Germinal center (tissue), 1 donor: Measurements from ENCODE around the gene ERFE.
A peak's percentile ranks its signal among the peaks of the same experiment; 100 is the strongest.
"Not testable (repeated sequence)": the region's sequence is repeated elsewhere in the genome, so short reads cannot be mapped to it uniquely, and the experiment has no call there.

Source experiments
- DNase-seq: peaks from one replicate; pipeline ENCODE4 v3.0.0; 2012; ENCODE audit warnings: mixed read lengths, low spot score

Gene ERFE, protein sequence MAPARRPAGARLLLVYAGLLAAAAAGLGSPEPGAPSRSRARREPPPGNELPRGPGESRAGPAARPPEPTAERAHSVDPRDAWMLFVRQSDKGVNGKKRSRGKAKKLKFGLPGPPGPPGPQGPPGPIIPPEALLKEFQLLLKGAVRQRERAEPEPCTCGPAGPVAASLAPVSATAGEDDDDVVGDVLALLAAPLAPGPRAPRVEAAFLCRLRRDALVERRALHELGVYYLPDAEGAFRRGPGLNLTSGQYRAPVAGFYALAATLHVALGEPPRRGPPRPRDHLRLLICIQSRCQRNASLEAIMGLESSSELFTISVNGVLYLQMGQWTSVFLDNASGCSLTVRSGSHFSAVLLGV

DNA sequence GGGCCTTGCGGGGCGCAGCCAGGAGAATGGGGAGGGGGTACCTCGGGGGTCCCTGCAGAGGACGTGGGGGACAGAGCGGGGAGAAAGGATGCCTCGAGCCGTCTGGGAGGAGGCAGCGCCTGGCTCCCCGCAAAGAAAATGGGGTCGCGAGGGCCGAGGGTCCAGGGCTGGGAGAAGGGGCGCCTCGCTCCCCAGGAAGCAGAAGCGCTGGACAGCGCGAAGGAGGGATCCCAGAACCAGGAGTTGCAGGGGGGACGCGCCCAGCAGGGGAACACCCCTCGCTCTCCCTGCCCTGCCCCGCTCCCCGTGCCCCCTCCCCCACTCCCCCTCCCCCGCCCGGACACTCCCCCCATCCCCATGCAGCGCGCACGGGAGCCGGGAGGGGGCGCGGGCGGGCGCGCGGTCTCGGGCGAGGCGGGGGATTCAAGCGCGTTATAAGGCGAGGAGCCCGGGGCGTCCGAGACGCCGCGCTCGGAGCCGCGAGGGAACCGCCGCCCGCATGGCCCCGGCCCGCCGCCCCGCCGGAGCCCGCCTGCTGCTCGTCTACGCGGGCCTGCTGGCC lies at the start of gene ERFE:
TSS of gene ERFE (plus strand) at position 462 of the 562 bp plus-strand sequence. CDS start at position 500, 38 bp downstream.
- DNase-seq, result peak; percentile 75

GRCh38 chr2:238113611-238114010 lies 45.2 kb upstream of the ERFE start:
- no peak for DNase-seq

DNA sequence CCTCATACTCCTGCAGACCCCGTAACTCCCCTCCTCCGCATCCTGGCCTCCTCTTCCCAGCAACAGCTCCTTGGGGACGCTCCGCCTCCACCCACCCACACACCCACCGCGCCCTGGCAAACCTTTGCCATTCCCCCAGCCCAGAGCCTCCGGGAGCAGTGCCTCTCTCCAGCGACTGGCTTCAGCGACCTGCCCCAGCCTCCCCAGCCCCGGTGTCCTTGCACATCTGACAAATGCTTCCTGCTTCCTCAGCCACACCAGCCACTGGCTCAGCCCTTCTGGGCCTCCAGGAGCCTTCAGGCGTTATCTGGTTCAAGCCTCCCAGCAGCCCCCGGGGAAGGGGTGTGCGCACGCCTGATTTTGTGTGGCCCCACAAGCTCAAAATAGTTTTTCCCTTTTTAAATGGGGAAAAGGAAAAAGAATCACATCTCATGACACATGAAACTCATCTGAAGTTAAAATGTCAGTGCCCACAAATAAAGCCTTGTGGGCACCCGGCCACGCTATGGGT lies 44.4 kb upstream of the ERFE start:
- no peak for DNase-seq

- no peak for DNase-seq
These were observed 43.7 kb upstream of the ERFE start for GRCh38 chr2:238114851-238115660.

GRCh38 chr2:238115709-238116108 lies 43.1 kb upstream of the ERFE start:
- not testable (repeated sequence) for DNase-seq

DNA sequence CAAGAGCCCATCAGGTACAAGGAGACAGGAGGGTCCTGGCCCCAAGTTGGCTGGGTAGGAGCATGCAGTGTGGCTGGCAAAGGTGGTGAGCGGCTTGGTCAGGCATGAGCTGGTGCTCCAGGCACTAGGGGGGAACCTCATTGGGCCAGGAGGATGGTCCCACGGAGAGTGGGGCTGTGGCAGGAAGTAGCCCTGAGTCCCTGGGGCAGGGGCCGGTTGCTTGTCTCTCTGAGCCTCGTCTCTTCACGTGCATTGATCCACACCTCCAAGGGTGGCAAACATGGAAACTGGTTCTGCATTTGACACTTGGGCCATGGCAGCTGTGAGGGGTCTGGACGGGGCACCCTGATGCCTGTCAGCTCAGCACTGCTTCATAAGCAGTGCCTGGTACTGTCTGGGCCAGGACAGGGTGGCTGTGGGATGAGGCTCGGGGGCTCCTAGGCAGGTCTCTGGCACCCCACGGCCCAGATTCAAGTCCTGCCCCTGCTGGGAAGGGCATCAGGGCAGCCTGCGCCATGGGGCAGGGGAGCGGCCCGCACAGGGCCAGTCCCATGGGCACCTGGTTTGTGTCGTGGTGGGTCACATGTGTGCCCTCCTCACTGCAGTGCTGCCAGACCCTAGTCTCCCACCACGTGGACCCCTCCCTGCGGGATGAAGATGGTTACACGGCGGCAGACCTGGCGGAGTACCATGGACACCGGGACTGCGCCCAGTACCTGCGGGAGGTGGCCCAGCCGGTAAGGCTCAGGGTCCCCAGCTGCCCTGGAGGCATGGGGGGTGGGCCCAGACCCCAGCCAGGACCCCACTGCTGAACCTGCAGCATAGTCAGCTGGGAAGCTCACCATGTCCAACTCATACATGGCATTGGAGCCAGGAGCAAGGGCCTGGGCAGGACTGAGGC lies 42.2 kb upstream of the ERFE start:
- DNase-seq, result no peak

- DNase-seq, result no peak
These were observed 41.3 kb upstream of the ERFE start for GRCh38 chr2:238117199-238118154.

- no peak for DNase-seq
These were observed 38.9 kb upstream of the ERFE start for GRCh38 chr2:238119756-238120462.

- DNase-seq, result no peak
These were observed 38.1 kb upstream of the ERFE start for GRCh38 chr2:238120463-238121298.

- no peak for DNase-seq
These were observed 37.1 kb upstream of the ERFE start for GRCh38 chr2:238121511-238122286.

GRCh38 chr2:238122287-238123217 lies 36.2 kb upstream of the ERFE start:
- DNase-seq, result no peak

DNA sequence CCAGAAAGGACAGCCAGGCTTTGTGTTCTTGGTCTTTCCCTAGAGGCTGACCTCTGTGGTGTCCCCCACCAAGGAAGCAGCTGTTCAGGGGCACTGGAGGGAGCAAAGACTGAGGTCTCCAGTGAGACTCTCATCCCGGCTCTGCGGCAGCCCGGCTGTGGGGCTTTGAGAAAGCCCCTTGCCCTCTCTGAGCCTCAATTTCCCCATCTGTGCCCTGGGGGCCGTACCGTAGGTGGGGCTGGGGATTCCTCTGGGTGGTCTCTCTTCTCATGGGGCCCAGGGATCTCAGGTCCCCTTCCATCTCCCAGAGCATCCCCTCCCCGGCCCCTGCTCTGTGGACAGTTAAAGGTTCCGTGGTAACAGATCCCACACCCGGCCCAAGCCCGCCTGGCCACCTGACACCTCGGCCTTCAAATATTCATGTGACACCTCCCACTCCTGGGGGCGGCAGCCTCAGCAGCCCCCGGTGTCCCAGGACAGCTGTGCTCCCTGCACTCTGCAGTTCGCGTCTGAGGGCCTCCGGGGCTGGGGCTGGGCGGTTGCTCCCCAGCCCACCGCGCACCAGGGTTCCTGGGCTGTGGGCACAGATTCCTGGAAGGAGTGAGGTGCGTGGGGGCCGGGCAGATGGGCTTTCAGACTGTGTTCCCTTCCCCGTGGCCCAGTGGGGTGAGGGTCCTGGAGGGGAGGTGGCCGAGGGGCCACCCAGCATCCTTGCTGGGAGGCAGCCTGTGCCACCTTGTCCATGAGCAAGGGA lies 35.4 kb upstream of the ERFE start:
- DNase-seq, result no peak

DNA sequence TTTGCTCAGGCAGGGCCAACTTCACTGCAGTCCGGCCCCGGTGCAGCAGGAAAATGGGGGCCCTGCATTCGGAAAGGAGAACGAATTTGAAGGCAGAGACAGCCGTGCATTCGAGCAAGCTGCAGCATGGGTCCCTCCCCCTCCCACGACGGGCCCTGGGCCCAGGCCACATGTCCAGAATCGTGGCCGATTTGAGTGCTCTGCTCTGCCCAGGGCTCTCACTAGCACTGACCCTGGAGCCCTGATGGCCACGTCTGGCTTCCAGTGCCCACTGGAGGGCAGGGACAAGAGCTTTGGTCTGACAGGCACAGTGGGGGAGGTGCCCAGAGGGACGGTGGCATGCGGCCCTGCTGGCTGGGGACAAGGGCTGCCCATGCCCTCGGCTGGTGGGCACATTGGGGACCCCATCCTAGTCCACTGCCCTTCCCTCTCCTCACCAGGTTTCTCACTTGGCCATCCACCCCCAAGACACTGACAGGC lies 34.7 kb upstream of the ERFE start:
- no peak for DNase-seq

- no peak for DNase-seq
These were observed 34.2 kb upstream of the ERFE start for GRCh38 chr2:238124488-238125126.

DNA sequence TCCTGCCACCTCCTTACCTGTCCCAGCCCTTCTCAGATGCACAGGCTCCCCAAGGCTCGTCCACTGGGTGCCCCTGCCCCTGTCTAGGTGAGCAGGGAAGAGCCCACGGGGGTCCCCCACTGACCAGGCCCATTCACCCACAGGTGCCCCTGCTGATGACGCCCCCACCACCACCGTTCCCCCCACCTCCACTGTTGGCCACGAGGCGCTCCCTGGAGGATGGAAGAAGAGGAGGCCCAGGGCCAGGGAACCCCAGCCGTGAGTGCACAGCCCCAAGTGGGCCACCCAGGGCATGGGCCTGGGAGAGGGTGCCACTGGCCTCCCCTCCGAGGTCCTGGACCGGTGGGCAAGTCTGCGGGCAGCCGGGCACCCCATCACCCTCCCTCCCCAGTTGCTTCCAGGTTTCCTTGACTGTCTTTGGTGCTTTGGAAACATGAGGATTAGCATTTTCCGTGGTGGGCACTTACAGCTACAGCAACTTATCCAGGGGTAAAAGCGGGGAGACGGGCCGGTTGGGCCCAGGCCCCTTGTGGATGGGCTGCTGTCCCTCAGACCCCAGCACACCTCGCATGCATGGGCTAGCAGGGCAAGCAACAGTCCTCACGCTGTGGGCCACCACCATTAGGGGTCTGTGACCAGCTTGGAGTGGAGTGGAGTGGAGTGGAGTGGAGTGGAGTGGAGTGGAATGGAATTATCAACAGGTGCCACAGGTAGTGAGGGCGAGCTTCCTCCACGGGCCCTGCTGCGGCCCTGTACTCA lies 33.5 kb upstream of the ERFE start:
- no peak for DNase-seq
